ENCODE measurements around the gene SCARB1.

Gene SCARB1

GRCh38 chr12:124767066-124767821, 96.4 kb downstream of the SCARB1 start:
- H3K4me3 ChIP-seq (ENCODE audit: low read depth, low read length), result no peak overlapping the region
- DNase-seq (ENCODE audit: low read depth, low spot score), result peak; percentile 78
- peak; percentile 95 for TF ChIP-seq CTCF (IDR thresholded peaks at IDR 0.05; ENCODE audit: low read depth, low read length)
- in situ Hi-C loops (cut with HindIII; ENCODE audit: low sequenced_read_pairs), result no loop called here

GRCh38 chr12:124766727-124767065, 97.0 kb downstream of the SCARB1 start:
- H3K4me3 ChIP-seq (ENCODE audit: low read depth, low read length), result no peak overlapping the region
- TF ChIP-seq CTCF (IDR thresholded peaks at IDR 0.05; ENCODE audit: low read depth, low read length), result no peak
- DNase-seq (ENCODE audit: low read depth, low spot score), result no peak
- in situ Hi-C loops (cut with HindIII; ENCODE audit: low sequenced_read_pairs), result no loop called here

- H3K4me3 ChIP-seq (ENCODE audit: low read depth, low read length), result no peak overlapping the region
- TF ChIP-seq CTCF (IDR thresholded peaks at IDR 0.05; ENCODE audit: low read depth, low read length), result no peak
- no peak for DNase-seq (ENCODE audit: low read depth, low spot score)
- in situ Hi-C loops (cut with HindIII; ENCODE audit: low sequenced_read_pairs), result no loop called here
These were observed 97.8 kb downstream of the SCARB1 start for GRCh38 chr12:124765581-124766489.

GRCh38 chr12:124764870-124765580, 98.6 kb downstream of the SCARB1 start:
- peak; percentile 91 for DNase-seq (ENCODE audit: low read depth, low spot score)
- TF ChIP-seq CTCF (IDR thresholded peaks at IDR 0.05; ENCODE audit: low read depth, low read length), result no peak
- in situ Hi-C loops (cut with HindIII; ENCODE audit: low sequenced_read_pairs), result no loop called here
- no peak overlapping the region for H3K4me3 ChIP-seq (ENCODE audit: low read depth, low read length)

GRCh38 chr12:124764451-124764850, 99.2 kb downstream of the SCARB1 start:
- in situ Hi-C loops (cut with HindIII; ENCODE audit: low sequenced_read_pairs), result no loop called here
- DNase-seq (ENCODE audit: low read depth, low spot score), result peak; percentile 84
- peak; percentile 79 for TF ChIP-seq CTCF (IDR thresholded peaks at IDR 0.05; ENCODE audit: low read depth, low read length)
- H3K4me3 ChIP-seq (ENCODE audit: low read depth, low read length), result no peak overlapping the region

- no peak overlapping the region for H3K4me3 ChIP-seq (ENCODE audit: low read depth, low read length)
- no peak for DNase-seq (ENCODE audit: low read depth, low spot score)
- no peak for TF ChIP-seq CTCF (IDR thresholded peaks at IDR 0.05; ENCODE audit: low read depth, low read length)
- in situ Hi-C loops (cut with HindIII; ENCODE audit: low sequenced_read_pairs), result no loop called here
These were observed 100.1 kb downstream of the SCARB1 start for GRCh38 chr12:124763594-124763979.

Measured in astrocyte of the spinal cord (primary cell).